ENCODE results near the gene ACTL8. TPM values are rescaled to one million over a fixed set of nuclear protein-coding genes. Genes with fewer than 3 reads are reported as not detected.

The ACTL8 gene
- polyA plus RNA-seq, 1 donor (not counting 4 experiments of a cell fraction or from before 2014, with no cell fraction given) = not detected

- Histone ChIP-seq H3K4me2 (ENCODE audit: control insufficient read depth, extremely low read depth, insufficient read depth, low read depth, low read length) (no peak overlapping the region), H4K20me1 (ENCODE audit: control insufficient read depth, extremely low read depth, insufficient read depth, low read length) (no peaks in the 10 kb centered on the region), H3K9me3 (ENCODE audit: control insufficient read depth, low read depth, low read length) (no peaks in the 10 kb centered on the region), H3K4me3 (ENCODE audit: control insufficient read depth in 2 of 3, extremely low read depth in 1 of 3, insufficient read depth in 2 of 3, low read depth in 1 of 3, low read length in 3 of 3) (no peak overlapping the region), H3K9ac (ENCODE audit: control insufficient read depth, extremely low read depth, insufficient read depth, low read length) (no peak overlapping the region), H3K27ac (ENCODE audit: control insufficient read depth, insufficient read depth, low read length) (no peak overlapping the region), H3K9me1 (ENCODE audit: control insufficient read depth, extremely low read depth, insufficient read depth, low read length) (no peaks in the 10 kb centered on the region), H3K36me3 (ENCODE audit: control insufficient read depth in 2 of 2, extremely low read depth in 1 of 2, insufficient read depth in 2 of 2, low read length in 2 of 2) (no peaks in the 10 kb centered on the region), H3K27me3 (ENCODE audit: control insufficient read depth, extremely low read depth, insufficient read depth, low read length) (no peaks in the 10 kb centered on the region), H3K4me1 (ENCODE audit: control insufficient read depth, extremely low read depth, insufficient read depth, low read length) (no peaks in the 10 kb centered on the region), H2AFZ (ENCODE audit: control insufficient read depth, low read length) (no peak overlapping the region), H3K79me2 (ENCODE audit: control insufficient read depth, insufficient read depth, low read length) (no peaks in the 10 kb centered on the region)
- TF ChIP-seq EZH2 (IDR thresholded peaks at IDR 0.05; ENCODE audit: low read length) = no peak
- TF ChIP-seq CTCF (optimal IDR thresholded peaks at IDR 0.05 in 1 of 3, IDR thresholded peaks at IDR 0.05 in 1 of 3, conservative IDR thresholded peaks at IDR 0.05 in 1 of 3; ENCODE audit: extremely low read depth in 1 of 3, insufficient read depth in 2 of 3, low read length in 3 of 3) = no peak
- dilution Hi-C loops (cut with MboI; ENCODE audit: extremely low pct_ligation_motif_present, low sequenced_read_pairs) = no loop called here
- FAIRE-seq (no peak), DNase-seq (ENCODE audit: low read depth, low spot score) (no peak)
These were observed 35.4 kb downstream of the ACTL8 start for GRCh38 chr1:17790383-17791054.

GRCh38 chr1:17791055-17791390, 35.9 kb downstream of the ACTL8 start:
- Histone ChIP-seq H3K79me2 (ENCODE audit: control insufficient read depth, insufficient read depth, low read length) (no peaks in the 10 kb centered on the region), H3K4me1 (ENCODE audit: control insufficient read depth, extremely low read depth, insufficient read depth, low read length) (no peaks in the 10 kb centered on the region), H3K27me3 (ENCODE audit: control insufficient read depth, extremely low read depth, insufficient read depth, low read length) (no peaks in the 10 kb centered on the region), H2AFZ (ENCODE audit: control insufficient read depth, low read length) (no peak overlapping the region), H3K9me1 (ENCODE audit: control insufficient read depth, extremely low read depth, insufficient read depth, low read length) (no peaks in the 10 kb centered on the region), H4K20me1 (ENCODE audit: control insufficient read depth, extremely low read depth, insufficient read depth, low read length) (no peaks in the 10 kb centered on the region), H3K4me3 (ENCODE audit: control insufficient read depth in 2 of 3, extremely low read depth in 1 of 3, insufficient read depth in 2 of 3, low read depth in 1 of 3, low read length in 3 of 3) (no peak overlapping the region), H3K36me3 (ENCODE audit: control insufficient read depth in 2 of 2, extremely low read depth in 1 of 2, insufficient read depth in 2 of 2, low read length in 2 of 2) (no peaks in the 10 kb centered on the region), H3K27ac (ENCODE audit: control insufficient read depth, insufficient read depth, low read length) (no peak overlapping the region), H3K4me2 (ENCODE audit: control insufficient read depth, extremely low read depth, insufficient read depth, low read depth, low read length) (no peak overlapping the region), H3K9me3 (ENCODE audit: control insufficient read depth, low read depth, low read length) (no peaks in the 10 kb centered on the region), H3K9ac (ENCODE audit: control insufficient read depth, extremely low read depth, insufficient read depth, low read length) (no peak overlapping the region)
- no peak for TF ChIP-seq EZH2 (IDR thresholded peaks at IDR 0.05; ENCODE audit: low read length)
- TF ChIP-seq CTCF (optimal IDR thresholded peaks at IDR 0.05 in 1 of 3, IDR thresholded peaks at IDR 0.05 in 1 of 3, conservative IDR thresholded peaks at IDR 0.05 in 1 of 3; ENCODE audit: extremely low read depth in 1 of 3, insufficient read depth in 2 of 3, low read length in 3 of 3) = no peak
- FAIRE-seq = no peak
- dilution Hi-C loops (cut with MboI; ENCODE audit: extremely low pct_ligation_motif_present, low sequenced_read_pairs) = no loop called here
- DNase-seq (ENCODE audit: low read depth, low spot score) = no peak

All from keratinocyte (primary cell).